Endothelial cell of umbilical vein (primary cell): ENCODE data around the gene TLE3. TPM values are rescaled to one million over a fixed set of nuclear protein-coding genes. Genes with fewer than 3 reads are reported as not detected.

ENCODE experiments used
- BruUV-seq: library from RNA; stranded (reverse); fragments of 400-500 nt; replicated peaks from 2 replicates; lab custom pipeline; 2021; lab: Mats Ljungman, UMichigan
- CTCF ChIA-PET: fragments of 300-600, 350-600 bp; sonication (Branson Sonifier 250); formaldehyde crosslinking; loops from one replicate; lab custom pipeline; 2021; ENCODE audit warnings: antibody characterized with exemption, inconsistent platforms; lab: Charles Lee
- POLR2A ChIA-PET: fragments of 300-600, 350-600 bp; sonication (Branson Sonifier 250); formaldehyde crosslinking; loops from one replicate; lab custom pipeline; 2021; ENCODE audit warnings: antibody characterized with exemption, inconsistent platforms; lab: Charles Lee
- DNase-seq: peaks from one replicate; pipeline ENCODE4 v3.0.0-alpha.2; 2011; ENCODE audit warnings: low read depth, low spot score
- FAIRE-seq: peaks from 2 replicates; lab custom pipeline; 2011; peaks lifted over from hg19 to GRCh38; lab: Jason Lieb, UNC
- H2AFZ ChIP-seq: 2 replicates; pipeline ENCODE4 v1.6.0; 2012; ENCODE audit warnings: low read depth, low read length, control low read depth, inconsistent platforms
- H3K27ac ChIP-seq: 2 replicates; pipeline ENCODE4 v1.5.1; 2011; ENCODE audit warnings: low read depth, mild to moderate bottlenecking, control low read depth, low read length, moderate library complexity; ENCODE audit not compliant: insufficient read depth
- H3K27me3 ChIP-seq, 2 experiments: 2 replicates each; pipeline versions ENCODE4 v1.6.0 to v1.6.1; 2011; ENCODE audit warnings: low read length in 2 of 2, mixed read lengths in 1 of 2; ENCODE audit not compliant: control insufficient read depth in 2 of 2, insufficient read depth in 2 of 2
- H3K36me3 ChIP-seq, 2 experiments: 2 replicates in 1 of 2; 3 replicates in 1 of 2; pipeline ENCODE4 v1.5.1; 2011; ENCODE audit warnings: low read length in 2 of 2, mild to moderate bottlenecking in 1 of 2, moderate library complexity in 1 of 2; ENCODE audit not compliant: control insufficient read depth in 2 of 2, insufficient read depth in 2 of 2; ENCODE audit errors: extremely low read depth in 1 of 2
- H3K4me1 ChIP-seq: 3 replicates; pipeline ENCODE4 v1.5.1; 2011; ENCODE audit warnings: mild to moderate bottlenecking, low read length; ENCODE audit not compliant: control insufficient read depth, insufficient read depth; ENCODE audit errors: extremely low read depth
- H3K4me2 ChIP-seq: 2 replicates; pipeline ENCODE4 v1.6.1; 2011; ENCODE audit warnings: low read length, control low read depth, mixed read lengths; ENCODE audit not compliant: insufficient read depth
- H3K4me3 ChIP-seq, 3 experiments: fragments of 200-600 bp in 1 of 3; sonication (generic), shearing (Covaris generic) in 1 of 3; replicated peaks in 1 of 3; 2 replicates each; pipeline ENCODE4 v1.5.1; 2011 to 2016; ENCODE audit warnings: control low read depth in 3 of 3, low read length in 3 of 3, mild to moderate bottlenecking in 2 of 3, inconsistent platforms in 1 of 3, low read depth in 1 of 3, moderate library complexity in 1 of 3; ENCODE audit not compliant: insufficient read depth in 1 of 3
- H3K79me2 ChIP-seq: 2 replicates; pipeline ENCODE4 v1.6.0; 2012; ENCODE audit warnings: low read length, inconsistent platforms; ENCODE audit not compliant: control insufficient read depth, insufficient read depth
- H3K9ac ChIP-seq: replicated peaks from 2 replicates; pipeline ENCODE3; 2011; ENCODE audit warnings: low read length, control low read depth; ENCODE audit not compliant: insufficient read depth; ENCODE audit errors: extremely low read depth
- H3K9me1 ChIP-seq: replicated peaks from 3 replicates; pipeline ENCODE4 v1.6.0; 2011; ENCODE audit warnings: mild to moderate bottlenecking, low read length; ENCODE audit not compliant: control insufficient read depth, insufficient read depth; ENCODE audit errors: extremely low read depth
- H3K9me3 ChIP-seq: replicated peaks from 2 replicates; pipeline ENCODE4 v1.5.1; 2012; ENCODE audit warnings: low read length, inconsistent platforms; ENCODE audit not compliant: control insufficient read depth, insufficient read depth
- H4K20me1 ChIP-seq: replicated peaks from 2 replicates; pipeline ENCODE3; 2011; ENCODE audit warnings: mild to moderate bottlenecking, low read length; ENCODE audit not compliant: control insufficient read depth, insufficient read depth; ENCODE audit errors: extremely low read depth
- EZH2 ChIP-seq: IDR thresholded peaks from 2 replicates; pipeline ENCODE4 v1.6.1; 2012; ENCODE audit warnings: borderline replicate concordance, low read depth, mild to moderate bottlenecking, moderate library complexity, low read length, inconsistent platforms; ENCODE audit not compliant: severe bottlenecking
- FOS ChIP-seq: IDR thresholded peaks from 2 replicates; pipeline ENCODE4 v1.6.1; 2011; ENCODE audit warnings: mild to moderate bottlenecking, low read length, moderate library complexity, borderline replicate concordance; ENCODE audit not compliant: insufficient read depth
- GATA2 ChIP-seq: IDR thresholded peaks from 2 replicates; pipeline ENCODE4 v1.7.0; 2011; ENCODE audit warnings: low read depth, mild to moderate bottlenecking, moderate library complexity, mixed read lengths, low read length; ENCODE audit not compliant: insufficient read length, insufficient read depth
- JUN ChIP-seq: IDR thresholded peaks from 2 replicates; pipeline ENCODE4 v1.6.1; 2011; ENCODE audit warnings: borderline replicate concordance, low read depth; ENCODE audit not compliant: insufficient read length, insufficient read depth
- MYC ChIP-seq: IDR thresholded peaks from one replicate; pipeline ENCODE4 v1.6.1; 2011; ENCODE audit warnings: mild to moderate bottlenecking, low read depth, low read length
- POLR2A ChIP-seq: IDR thresholded peaks from 2 replicates; pipeline ENCODE4 v1.6.1; 2012; ENCODE audit warnings: low read depth, mild to moderate bottlenecking, control low read depth, low read length
- POLR2AphosphoS5 ChIP-seq: IDR thresholded peaks from 2 replicates; pipeline ENCODE4 v1.6.1; 2012; ENCODE audit warnings: low read depth, mild to moderate bottlenecking, control low read depth, low read length, moderate library complexity; ENCODE audit not compliant: insufficient read depth
- dilution Hi-C: fragments of 300-500 bp; cut with MboI; formaldehyde crosslinking; loops from one replicate; pipeline ENCODE4 v1.15.0; 2019; ENCODE audit warnings: low sequenced_read_pairs; ENCODE audit not compliant: extremely low pct_ligation_motif_present
- intact Hi-C: fragments of 100-400 bp; cut with micrococcal nuclease; formaldehyde crosslinking; loops from one replicate; pipeline ENCODE4 v1.10.0; 2022
- polyA plus RNA-seq, 4 experiments: library from polyadenylated mRNA; depleted of rRNA in 3 of 4; stranded (reverse) in 3 of 4; unstranded in 1 of 4; fragments of >200 nt; gene quantifications; 2 replicates each; pipeline versions ENCODE4 v1.2.1 to v1.2.3, GENCODE V29; 2011 to 2012; ENCODE audit warnings: missing spikeins in 1 of 4
- total RNA-seq: library from RNA; stranded (reverse); gene quantifications from 2 replicates; pipeline ENCODE4 v1.2.3, GENCODE V29; 2021
- TF ChIP-seq, protein P1 (sequence below): IDR thresholded peaks from 2 replicates; pipeline ENCODE4 v1.6.1; 2011; ENCODE audit not compliant: insufficient read depth, insufficient read length
- TF ChIP-seq, protein P2 (sequence below), 2 donors: IDR thresholded peaks; 1 replicate in 1 of 2; 2 replicates in 1 of 2; pipeline ENCODE4 v1.5.1; 2011; ENCODE audit warnings: low read length in 2 of 2, mild to moderate bottlenecking in 2 of 2, moderate library complexity in 2 of 2, control low read depth in 1 of 2, inconsistent platforms in 1 of 2, low read depth in 1 of 2; ENCODE audit not compliant: insufficient read depth in 1 of 2; ENCODE audit errors: extremely low read depth in 1 of 2

The TLE3 gene
- total and polyA plus RNA-seq, 2 donors (not counting 3 experiments of a cell fraction or from before 2014, with no cell fraction given), result 40.5 to 56.9 TPM

DNA sequence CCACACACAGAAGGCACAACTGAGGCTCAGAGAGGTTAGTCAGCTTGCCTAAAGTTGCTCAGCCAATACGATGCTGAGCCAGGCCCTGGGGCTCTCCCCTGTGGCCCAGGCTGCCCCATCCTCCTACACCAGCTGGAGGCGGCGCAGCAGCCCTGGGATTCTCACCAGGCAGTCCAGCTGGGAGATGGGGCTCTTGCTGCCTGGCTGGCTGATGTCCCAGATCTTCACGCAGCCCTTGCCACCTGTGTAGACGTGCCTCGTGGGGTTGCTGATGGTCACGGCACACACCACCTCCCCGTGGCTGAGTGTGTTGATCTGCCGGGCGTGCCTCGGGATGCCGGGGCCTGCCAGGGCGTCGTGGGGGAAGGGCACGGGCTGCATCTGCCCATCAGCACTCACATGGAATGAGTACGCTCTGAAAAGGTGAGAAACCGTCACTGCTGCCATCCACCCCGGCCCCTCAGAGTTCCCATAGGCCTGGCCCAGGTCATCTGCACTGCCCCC is 42.8 kb downstream of the TLE3 start:
- Histone ChIP-seq H4K20me1 (no peaks in the 10 kb centered on the region), H2AFZ (no peak overlapping the region), H3K4me2 (no peak overlapping the region), H3K9me1 (no peaks in the 10 kb centered on the region), H3K9me3 (no peaks in the 10 kb centered on the region), H3K27me3 (no peaks in the 10 kb centered on the region), H3K27ac (no peak overlapping the region), H3K4me1 (no peaks in the 10 kb centered on the region), H3K4me3 (no peak overlapping the region), H3K9ac (no peak overlapping the region), H3K36me3 (peaks cover 44 to 89% of the 10 kb centered on the region in 2 experiments), H3K79me2 (no peaks in the 10 kb centered on the region)
- dilution Hi-C loops (no loop called here), intact Hi-C loops (no loop called here)
- no peak for TF ChIP-seq JUN
- TF ChIP-seq POLR2AphosphoS5, result no peak
- TF ChIP-seq, protein P1, sequence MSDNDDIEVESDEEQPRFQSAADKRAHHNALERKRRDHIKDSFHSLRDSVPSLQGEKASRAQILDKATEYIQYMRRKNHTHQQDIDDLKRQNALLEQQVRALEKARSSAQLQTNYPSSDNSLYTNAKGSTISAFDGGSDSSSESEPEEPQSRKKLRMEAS, result no peak
- TF ChIP-seq EZH2, result no peak
- no peak for TF ChIP-seq POLR2A
- TF ChIP-seq, protein P2, sequence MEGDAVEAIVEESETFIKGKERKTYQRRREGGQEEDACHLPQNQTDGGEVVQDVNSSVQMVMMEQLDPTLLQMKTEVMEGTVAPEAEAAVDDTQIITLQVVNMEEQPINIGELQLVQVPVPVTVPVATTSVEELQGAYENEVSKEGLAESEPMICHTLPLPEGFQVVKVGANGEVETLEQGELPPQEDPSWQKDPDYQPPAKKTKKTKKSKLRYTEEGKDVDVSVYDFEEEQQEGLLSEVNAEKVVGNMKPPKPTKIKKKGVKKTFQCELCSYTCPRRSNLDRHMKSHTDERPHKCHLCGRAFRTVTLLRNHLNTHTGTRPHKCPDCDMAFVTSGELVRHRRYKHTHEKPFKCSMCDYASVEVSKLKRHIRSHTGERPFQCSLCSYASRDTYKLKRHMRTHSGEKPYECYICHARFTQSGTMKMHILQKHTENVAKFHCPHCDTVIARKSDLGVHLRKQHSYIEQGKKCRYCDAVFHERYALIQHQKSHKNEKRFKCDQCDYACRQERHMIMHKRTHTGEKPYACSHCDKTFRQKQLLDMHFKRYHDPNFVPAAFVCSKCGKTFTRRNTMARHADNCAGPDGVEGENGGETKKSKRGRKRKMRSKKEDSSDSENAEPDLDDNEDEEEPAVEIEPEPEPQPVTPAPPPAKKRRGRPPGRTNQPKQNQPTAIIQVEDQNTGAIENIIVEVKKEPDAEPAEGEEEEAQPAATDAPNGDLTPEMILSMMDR (IDR thresholded peaks at IDR 0.05; ENCODE audit: extremely low read depth in 1 of 2, insufficient read depth in 1 of 2, low read depth in 1 of 2, low read length in 2 of 2), result no peak
- no peak for TF ChIP-seq MYC
- no peak for TF ChIP-seq GATA2
- TF ChIP-seq FOS, result no peak
- DNase-seq (no peak), FAIRE-seq (no peak)
- POLR2A ChIA-PET, result no interaction called here
- BruUV-seq, result TSS peak; percentile 14
- CTCF ChIA-PET, result interaction anchor here (1.6 kb wide), 1 partner anchor 16 kb away, joined by 4 read pairs; no protein-coding TSS in a partner anchor
